Renal cortical epithelial cell (primary cell): ENCODE data around the gene DNASE1L2. TPM values are rescaled to one million over a fixed set of nuclear protein-coding genes. Genes with fewer than 3 reads are reported as not detected.

ENCODE experiments used
- DNase-seq: peaks from one replicate; pipeline ENCODE4 v3.0.0-alpha.2; 2011; ENCODE audit warnings: low read depth
- total RNA-seq: library from RNA; depleted of rRNA; stranded (reverse); fragments of >200 nt; gene quantifications from 2 replicates; pipeline ENCODE4 v1.2.3, GENCODE V29; 2014

The DNASE1L2 gene, protein sequence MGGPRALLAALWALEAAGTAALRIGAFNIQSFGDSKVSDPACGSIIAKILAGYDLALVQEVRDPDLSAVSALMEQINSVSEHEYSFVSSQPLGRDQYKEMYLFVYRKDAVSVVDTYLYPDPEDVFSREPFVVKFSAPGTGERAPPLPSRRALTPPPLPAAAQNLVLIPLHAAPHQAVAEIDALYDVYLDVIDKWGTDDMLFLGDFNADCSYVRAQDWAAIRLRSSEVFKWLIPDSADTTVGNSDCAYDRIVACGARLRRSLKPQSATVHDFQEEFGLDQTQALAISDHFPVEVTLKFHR
- 0.17 and 1.1 TPM in 2 replicates for total RNA-seq

DNA sequence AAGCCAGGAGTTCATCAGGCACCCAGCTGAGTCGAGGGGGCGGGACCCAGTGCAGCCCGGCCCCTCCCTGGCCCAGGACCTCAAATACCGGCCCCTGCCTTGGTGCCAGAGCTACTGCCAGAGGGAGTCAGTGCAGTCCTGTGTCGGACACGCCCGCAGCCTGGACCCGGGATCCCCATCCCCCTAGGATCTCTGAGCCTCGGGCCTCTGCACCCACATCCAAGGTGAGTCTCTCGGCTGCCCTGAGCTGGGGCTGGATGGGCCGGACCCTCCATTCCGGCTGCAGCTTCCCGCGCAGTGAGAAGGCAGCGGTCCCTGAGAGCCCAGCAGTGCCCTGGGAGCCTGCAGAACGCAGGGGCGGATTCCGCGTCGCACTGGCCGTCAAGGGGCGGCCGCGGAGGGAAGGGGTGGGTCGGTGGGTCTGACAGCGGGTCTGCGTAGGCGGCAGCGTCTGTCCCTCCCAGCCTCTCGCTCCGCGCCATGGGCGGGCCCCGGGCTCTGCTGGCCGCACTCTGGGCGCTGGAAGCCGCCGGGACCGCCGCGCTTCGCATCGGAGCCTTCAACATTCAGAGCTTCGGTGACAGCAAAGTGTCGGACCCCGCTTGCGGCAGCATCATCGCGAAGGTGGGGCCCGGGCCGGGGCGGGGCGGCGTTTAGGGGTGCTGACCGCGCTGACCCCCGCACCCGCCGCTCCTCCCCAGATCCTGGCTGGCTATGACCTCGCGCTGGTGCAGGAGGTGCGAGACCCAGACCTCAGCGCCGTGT, at the start of gene DNASE1L2:
DNASE1L2 (plus strand) TSS at position 108 of the 765 bp plus-strand sequence; CDS start at position 481, 373 bp downstream.
- DNase-seq: no peak

DNA sequence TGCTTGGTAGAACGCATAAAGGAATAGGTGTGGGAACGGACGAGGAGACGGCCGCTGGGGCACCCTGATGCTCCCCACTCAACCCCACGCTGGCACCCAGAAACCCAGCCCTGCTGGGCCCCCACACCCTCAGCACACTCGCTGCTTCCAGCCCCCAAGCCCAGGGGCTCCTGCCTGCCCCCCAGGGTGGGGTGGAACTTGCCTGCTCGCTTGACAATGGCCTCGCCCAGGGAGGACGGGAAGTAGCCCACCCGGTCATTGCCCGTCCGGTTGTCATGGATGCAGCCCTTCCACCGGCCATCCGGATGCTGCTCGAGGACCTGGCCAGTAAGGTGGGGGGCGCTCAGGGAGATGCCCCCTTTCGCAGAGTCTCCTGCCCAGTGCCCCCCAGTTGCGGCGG, 49.7 kb upstream of the DNASE1L2 start:
- no peak for DNase-seq

DNA sequence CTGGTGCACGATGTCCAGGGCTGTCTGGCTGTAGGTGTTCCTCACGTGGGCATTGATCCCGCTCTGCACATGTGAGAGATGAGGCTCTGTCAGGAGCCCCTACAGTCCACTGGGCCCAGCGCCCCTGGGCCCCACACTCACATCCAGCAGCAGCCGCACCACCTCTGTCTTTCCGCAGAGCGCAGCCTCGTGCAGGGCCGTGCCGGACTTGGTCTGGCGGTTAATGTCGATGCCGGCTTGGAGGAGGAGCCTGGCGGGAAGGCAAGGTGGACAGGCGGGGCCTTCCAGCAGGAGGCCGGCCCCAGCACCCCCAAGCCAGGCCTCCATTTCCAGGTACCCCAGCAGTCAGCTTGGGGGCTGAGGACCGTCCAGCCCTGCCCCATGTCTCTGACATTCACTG, 49.0 kb upstream of the DNASE1L2 start:
- no peak for DNase-seq

DNA sequence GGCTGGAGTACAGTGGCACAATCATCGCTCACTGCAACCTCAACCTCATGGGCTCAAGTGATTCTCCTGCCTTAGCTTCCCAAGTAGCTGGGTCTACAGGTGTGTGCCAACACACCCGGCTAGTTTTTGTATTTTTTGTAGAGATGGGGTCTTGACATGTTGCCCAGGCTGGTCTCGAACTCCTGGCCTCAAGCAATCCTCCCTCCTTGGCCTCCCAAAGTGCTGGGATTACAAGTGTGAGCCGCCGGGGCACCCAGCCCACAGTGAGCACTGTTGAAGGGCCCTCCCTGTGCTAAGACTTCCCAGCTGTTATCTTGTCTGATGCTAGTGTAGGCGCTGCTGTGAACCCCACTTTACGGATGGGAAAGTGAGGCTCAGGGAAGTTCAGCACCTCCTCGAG, 47.8 kb upstream of the DNASE1L2 start:
- DNase-seq: no peak

DNA sequence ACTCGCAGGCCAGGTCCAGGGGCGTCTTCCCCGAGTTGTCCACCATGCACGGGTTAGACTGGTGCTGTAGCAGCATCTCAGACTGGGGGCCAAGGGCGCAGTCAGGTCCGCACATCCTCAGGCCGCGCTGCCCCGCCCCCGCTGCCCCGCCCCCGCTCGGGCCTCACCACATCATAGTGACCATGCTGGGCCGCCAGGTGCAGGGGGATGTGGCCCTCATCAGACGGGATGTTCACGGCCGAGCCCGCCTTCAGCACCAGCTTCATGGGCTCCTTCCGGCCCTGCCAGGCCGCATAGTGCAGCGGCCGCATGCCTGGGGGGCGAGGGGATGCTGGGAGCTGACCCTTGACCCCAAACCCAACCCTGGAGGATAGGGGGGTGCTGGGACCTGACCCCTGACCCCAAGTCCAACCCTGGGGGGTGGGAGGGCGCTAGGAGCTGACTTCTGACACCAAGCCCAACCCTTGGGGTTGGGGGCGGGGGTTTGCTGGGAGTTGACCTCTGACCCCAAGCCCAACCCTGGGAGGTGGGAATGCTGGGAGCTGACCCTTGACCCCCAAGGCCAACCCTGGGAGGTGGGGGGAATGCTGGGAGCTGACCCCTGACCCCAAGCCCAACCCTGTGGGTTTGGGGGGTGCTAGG, 46.9 kb upstream of the DNASE1L2 start:
- DNase-seq: no peak

DNA sequence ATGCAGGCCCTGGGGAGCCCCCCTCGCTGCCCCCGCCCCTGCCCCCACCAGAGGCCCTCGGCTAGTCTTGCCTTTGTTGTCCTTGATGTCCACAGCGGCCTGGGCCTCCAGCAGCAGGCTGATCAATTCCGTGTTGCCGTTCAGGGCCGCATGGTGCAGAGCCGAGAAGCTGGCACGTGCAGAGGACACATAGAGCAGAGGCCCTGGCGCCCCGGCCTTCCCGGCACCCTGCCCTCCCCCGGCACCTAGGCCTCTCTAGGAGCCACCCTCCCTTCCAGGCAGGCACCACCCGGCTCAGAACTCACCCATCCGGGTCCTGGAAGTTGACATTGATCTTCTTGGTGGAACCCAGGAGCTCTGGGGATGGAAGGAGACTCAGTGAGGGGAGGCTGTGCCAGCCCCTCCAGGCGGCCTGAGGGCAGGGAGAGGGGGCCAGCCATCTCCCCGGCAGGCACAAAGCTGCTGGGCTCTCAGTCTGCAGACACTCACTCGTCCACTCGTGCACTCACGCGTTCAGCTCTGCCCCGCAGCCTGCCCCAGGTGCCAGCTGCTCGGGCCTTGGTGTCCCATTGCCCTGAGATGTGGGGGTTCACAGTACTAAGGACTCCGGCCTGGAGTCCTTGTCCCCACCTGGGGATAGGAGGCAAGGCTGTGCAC, 46.1 kb upstream of the DNASE1L2 start:
- DNase-seq: no peak

DNA sequence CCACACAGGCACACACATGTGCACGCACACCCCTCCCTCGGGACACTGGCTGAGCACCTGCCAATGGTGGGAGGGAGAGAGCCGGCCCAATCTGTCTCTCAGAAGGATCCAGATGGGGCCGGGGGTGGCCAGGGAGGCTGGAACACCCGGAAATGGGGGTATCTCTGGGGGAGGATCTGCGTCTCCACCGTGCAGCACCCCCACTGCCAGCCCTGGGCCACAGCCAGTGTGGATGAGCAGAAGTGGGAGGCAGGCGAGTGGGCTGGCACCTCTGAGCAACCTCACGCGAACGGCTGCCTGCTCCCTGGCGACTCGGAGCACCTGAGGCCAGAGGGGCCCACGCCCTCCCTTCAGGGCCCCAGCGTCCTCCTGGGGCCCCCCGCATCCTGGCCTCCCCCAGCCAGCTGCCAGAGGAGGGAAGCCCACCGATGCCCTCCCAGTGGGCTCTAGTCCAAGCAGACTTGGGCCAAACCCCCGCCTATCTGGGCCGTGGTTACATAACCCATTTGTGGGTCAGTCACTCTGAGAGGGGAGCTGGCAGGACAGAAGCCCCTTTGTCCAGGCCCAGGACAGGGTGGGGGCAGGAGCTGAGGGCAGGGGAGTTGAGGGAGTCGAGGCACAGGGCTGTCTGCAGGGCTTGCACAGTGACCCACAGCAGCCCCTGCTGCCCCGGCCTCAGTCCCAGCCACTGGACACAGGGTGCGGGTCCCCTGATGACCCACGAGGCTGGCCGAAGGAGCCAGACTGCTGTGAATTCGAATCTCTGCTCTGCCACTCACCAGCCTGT, 45.4 kb upstream of the DNASE1L2 start:
- DNase-seq: no peak

DNA sequence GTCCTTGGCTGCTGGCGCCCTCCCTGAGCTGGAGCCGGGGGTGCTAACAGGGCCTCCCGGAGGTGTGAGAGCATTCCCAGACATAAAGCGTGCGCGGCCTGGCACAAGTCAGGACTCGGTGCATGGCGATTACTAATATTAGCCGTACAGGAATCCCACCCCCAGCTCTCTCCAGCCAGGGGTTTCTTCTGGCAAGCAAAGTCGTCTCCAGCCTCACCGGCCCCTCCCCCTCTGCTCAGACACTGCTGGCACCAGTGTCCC, 44.9 kb upstream of the DNASE1L2 start:
- DNase-seq: no peak

DNA sequence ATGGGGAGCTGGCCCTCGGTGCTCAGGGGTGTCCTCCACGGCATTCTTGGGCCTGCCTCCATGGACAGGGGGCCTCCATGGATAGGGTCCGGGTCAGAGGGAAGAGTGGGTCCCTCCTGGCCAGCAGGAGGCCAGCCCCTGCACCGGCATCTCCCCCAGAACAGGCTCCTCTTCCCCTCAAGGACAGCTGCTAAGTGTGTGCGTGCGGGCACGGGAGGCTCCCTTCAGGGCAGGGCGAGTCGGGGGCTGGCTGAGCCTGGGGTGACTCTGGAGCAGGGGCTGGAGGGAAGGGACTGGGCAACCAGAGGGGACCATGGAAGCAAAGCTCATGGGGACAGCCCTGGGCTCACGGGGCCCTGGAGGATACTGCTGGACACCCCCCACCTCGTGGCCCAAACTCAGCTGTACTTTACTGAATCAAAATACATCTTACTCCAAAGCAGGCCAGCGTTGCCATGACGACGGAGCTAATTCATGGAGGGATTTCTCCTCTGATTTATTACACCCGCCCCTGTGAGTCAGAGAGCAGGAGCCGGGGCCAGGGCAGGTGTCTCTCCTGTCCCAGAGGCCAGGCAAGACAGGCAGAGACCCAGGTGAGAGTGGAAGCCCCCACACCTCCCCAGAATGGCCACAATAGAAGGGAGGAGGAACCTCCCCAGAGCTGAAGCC, 41.9 kb upstream of the DNASE1L2 start:
- no peak for DNase-seq

DNA sequence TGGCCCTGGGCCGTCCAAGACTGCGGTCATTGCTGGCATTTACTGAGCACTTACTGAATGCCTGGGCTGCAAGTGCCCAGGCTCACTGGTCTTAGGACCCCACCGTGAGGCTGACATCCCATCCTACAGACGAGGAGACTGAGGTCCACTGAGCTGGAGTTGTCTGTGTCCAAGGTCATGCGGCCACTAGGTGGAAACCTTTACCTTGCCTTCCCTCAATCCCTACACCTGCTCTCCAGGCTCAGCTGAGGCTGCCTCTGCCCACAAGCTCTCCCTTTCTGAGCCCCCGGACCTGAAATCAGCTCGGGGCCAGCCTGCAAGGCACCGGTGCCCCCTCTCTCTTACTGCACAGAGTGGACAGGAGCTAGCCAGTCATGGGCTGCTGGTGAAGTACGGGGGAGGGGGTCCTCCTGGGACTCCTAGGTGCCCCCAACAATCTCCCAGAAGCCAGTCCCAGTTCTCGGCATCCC, 41.4 kb upstream of the DNASE1L2 start:
- peak; percentile 62 for DNase-seq

DNA sequence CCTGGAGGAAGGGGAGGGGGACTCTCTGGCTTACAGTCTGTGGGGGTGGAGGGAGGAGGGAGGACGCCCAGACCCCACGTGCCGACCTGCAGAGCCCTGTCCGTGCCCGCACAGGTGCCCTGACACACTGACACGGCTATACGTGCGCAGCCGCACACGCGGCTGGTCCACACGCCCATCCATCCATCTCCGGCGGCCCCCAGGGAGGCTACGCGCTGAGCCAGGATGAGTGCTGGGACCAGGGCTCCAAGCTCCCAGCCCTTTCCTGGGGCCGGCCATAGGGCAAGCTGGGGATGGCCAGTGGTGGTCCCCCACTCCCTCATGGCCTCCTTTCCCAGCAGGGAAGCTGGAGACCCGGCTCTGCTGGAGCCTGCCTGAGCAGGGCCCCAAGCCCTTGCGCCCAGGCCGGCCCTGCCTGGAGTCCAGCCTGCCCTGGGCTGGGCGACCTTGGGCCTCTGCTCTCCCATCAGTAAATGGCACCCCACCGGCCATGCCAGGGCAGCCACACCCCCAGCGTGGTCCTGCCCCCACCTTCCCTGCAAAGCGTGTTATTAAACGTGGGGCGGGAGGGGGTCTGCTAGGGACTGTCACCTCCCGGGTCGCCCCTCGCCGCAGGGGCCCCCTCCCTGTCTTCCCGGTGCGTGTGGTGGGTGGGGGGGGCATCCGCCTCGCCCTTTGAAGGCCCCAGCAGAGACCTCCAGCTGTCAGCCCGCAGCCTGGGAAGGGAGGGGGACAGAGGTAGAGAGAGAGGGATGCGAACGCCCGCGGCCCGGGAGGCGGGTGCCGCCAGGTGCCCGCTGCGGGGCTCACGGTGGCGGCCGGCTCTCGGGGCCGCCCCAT, 40.7 kb upstream of the DNASE1L2 start:
- DNase-seq: no peak

DNA sequence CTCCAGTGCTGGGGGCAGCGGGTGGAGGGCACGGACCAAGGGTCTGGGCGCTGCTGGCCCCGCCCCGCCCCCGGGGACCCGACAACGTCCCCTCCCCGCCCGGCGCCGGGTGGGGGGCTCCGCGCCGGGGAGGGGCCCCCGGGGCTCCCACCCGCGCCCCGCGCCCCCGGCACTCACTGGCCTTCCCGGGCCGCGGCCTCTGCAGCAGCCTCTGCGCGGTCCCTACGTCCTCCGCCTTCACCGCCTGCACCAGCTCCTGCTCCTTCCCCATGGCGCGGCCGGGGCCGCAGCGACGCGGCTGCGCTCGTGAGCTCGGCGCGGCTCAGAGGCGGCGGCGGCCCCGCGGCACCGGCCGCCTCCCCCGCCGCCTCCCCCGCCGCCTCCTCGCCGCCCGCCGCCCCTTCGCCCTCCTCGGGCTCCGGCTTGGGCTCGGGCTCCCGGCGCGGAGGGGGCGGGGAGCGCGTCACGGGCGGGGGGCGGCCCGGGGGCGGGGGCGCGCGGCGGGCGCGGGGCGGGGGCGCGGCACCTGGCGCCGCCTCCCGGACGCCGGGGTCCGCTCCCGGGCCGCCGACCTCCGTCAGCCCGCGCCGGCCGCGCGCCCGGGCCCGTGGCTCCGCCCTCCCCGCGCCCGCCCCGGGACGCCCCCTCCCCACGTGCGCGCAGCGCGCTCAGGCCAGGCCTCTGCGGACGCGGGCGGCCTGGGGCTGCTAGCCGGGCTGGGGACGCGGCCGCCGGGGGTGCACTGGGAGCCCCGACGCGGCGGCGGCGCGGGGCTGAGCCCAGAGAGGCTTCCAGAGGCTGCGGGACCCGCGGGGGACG, 39.9 kb upstream of the DNASE1L2 start, which contains the start of gene CASKIN1:
CASKIN1 (minus strand) TSS at position 444 of the 819 bp plus-strand sequence; CDS start at position 271, 173 bp downstream.
- no peak for DNase-seq

DNA sequence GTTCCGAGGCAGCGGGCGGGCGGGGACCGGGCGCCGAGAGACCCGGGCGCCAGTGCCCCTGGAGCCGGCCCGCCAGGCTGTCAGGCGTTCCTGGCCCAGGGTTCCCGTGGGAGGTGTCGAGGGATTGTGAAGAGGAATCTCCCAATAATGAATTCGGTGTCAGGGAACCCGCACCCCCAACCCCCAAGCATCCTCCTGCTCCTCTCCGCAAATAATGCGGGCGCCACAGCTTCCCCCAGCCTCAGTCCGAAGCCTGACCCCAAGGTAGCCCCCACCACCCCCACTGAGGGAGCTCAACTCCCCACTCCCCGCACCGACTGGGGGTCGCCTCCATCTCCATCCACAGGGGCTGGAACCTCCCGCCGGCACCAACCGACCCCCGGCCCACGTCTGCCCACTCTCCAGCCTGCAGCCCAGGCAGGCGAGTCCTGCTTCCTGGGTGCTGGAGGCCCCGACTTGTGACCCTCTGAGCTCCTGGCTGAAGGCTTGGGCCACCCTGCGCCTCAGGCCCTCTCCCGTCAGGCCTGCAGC, 39.2 kb upstream of the DNASE1L2 start:
- DNase-seq: no peak

DNA sequence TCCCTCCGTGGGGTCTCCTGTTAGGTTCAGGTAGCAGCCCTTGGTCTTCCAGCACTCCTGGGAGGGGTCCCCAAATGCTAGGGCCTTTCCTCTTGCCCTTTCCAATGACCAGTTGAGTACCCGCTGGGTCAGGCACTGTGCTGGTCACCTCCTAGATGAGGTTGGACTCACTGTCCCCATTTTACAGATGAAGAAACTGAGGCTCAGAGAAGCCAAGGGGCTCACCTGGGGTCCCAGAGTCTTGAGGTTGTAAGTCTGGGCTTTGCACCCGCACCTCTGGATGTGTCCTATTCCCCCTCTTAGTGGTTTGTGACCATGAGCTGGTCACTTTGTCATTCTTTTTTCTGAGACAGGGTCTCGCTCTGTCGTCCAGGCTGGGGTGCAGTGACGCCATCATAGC, 38.5 kb upstream of the DNASE1L2 start:
- DNase-seq: no peak

DNA sequence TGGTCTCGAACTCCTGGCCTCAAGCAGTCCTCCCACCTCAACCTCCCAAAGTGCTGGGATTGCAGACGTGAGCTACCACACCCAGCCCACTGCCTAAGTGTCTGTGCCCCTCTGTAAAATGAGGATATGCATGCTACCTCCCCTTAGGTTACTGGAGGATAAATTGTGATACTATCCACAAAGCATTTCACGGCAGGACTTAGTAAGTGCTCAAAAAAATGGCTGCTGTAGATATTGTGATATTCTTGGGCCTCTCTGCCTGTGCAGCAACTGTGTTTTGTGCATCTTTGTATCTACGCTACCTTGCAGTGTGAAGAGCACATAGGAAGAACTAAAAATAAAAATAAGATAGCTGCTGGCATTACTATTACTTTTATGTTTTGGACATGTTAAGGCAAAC, 38.0 kb upstream of the DNASE1L2 start:
- no peak for DNase-seq

DNA sequence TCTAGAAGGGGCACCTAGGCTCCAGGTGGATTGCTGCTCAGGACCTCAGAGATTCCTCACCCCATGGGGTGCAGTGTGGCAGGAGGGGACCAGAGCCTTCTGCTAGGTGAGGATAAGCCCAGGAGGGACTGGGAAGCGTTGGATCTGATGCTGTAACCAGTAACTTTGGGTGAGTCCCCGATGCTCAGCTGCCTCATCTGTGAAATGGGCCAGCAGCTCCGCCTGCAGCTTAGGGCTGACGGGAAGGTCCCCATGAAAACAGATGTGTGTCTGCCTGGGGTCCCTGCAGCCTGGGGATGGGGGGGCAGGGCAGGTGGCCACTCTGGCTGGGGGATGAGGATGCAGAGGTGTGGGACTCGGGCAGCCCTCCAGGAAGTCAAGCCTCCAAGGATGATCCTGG, 37.1 kb upstream of the DNASE1L2 start:
- no peak for DNase-seq

DNA sequence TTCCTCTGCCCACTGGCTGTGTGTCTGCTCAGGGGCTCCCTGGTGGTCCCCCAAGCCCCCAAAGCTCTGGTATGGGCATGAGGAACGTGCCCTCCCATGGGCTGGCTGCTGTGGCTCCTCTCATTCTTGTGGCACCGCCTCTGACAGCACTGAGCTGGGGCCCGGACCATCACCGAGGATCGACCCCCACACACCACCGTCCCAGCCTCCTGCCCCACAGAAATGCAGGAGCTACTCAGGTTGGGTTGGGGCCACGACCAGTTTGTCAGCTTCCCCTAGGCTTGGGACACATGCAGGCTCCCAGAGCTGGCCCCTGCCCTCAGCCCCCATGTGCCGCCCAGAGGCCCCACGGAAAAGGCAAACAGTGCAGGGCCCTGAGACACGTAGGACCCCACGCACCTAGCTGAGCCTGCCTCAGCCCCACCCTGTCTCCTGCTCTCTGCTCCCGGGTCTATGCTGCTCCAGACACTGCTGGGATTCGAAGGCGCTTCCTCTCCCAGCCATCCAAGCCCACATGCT, 36.6 kb upstream of the DNASE1L2 start:
- DNase-seq: no peak

DNA sequence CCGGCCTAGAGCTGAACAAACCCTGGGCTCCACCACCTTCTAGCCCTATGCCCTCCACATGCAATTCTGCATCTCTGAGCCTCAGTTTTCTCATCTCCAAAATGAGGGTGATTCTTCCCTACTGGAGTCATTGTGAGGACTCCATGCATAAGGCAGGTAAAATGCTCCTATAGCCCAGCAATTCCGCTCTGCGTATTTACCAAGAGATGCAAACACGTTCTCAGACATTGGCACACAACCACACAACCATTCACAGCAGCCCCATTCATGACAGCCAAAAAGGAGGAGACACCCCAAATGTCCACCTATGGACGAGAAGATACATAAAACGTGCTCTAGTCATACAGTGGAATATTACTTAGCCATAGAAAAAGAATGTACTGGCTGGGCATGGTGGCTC, 35.9 kb upstream of the DNASE1L2 start:
- DNase-seq: no peak
